Activated CD4-positive, alpha-beta T cell treated with anti-CD3 and anti-CD28 coated beads, Interleukin-2, amount 10 ng/mL, durations not matched to agents 7 days and 5 days (primary cell): ENCODE measurements around the gene CA12. TPM values are rescaled to one million over a fixed set of nuclear protein-coding genes. Genes with fewer than 3 reads are reported as not detected.

Experiments used
- CTCF ChIA-PET: fragments of 350-600 bp; sonication (Branson Sonifier 250); formaldehyde crosslinking; loops from one replicate; lab custom pipeline; 2021; ENCODE audit warnings: antibody characterized with exemption; lab: Charles Lee
- POLR2A ChIA-PET: fragments of 350-600 bp; sonication (Branson Sonifier 250); formaldehyde crosslinking; loops from one replicate; lab custom pipeline; 2021; ENCODE audit warnings: antibody characterized with exemption; lab: Charles Lee
- DNase-seq: peaks from one replicate; pipeline ENCODE4 v3.0.0-alpha.2; 2020
- H3K27ac Mint-ChIP-seq: one replicate; pipeline ENCODE4 v1.8.0; 2021; ENCODE audit warnings: mild to moderate bottlenecking, moderate library complexity, mixed read lengths
- H3K27me3 Mint-ChIP-seq: one replicate; pipeline ENCODE4 v1.8.0; 2021; ENCODE audit warnings: mixed read lengths
- H3K36me3 Mint-ChIP-seq: one replicate; pipeline ENCODE4 v1.8.0; 2021; ENCODE audit warnings: low read depth, mixed read lengths
- H3K4me1 Mint-ChIP-seq: one replicate; pipeline ENCODE4 v1.8.0; 2021; ENCODE audit warnings: mixed read lengths
- H3K4me3 Mint-ChIP-seq: one replicate; pipeline ENCODE4 v1.8.0; 2021; ENCODE audit warnings: mild to moderate bottlenecking, moderate library complexity, mixed read lengths
- H3K9me3 Mint-ChIP-seq: one replicate; pipeline ENCODE4 v1.8.0; 2021; ENCODE audit warnings: mixed read lengths
- total RNA-seq, 2 experiments: library from RNA; stranded (reverse); gene quantifications; one replicate each; pipeline ENCODE4 v1.2.3, GENCODE V29; 2021

CA12 gene
- total RNA-seq, 2 experiments from 2014 or later = not detected

GRCh38 chr15:63319065-63319464 is 62.6 kb downstream of the CA12 start:
- no peak for DNase-seq
- H3K27me3 Mint-ChIP-seq = no peaks in the 10 kb centered on the region
- no peaks in the 10 kb centered on the region for H3K36me3 Mint-ChIP-seq
- H3K4me3 Mint-ChIP-seq = no peak overlapping the region
- H3K9me3 Mint-ChIP-seq = no peaks in the 10 kb centered on the region
- H3K4me1 Mint-ChIP-seq = no peaks in the 10 kb centered on the region
- ChIA-PET CTCF (no interaction called here), POLR2A (no interaction called here)
- H3K27ac Mint-ChIP-seq = no peak overlapping the region

GRCh38 chr15:63318344-63318743 is 63.3 kb downstream of the CA12 start:
- Mint-ChIP-seq H3K4me3 (no peak overlapping the region), H3K36me3 (no peaks in the 10 kb centered on the region), H3K4me1 (no peaks in the 10 kb centered on the region), H3K27ac (no peak overlapping the region), H3K9me3 (no peaks in the 10 kb centered on the region), H3K27me3 (peaks cover 3% of the 10 kb centered on the region)
- CTCF ChIA-PET = no interaction called here
- DNase-seq = no peak
- POLR2A ChIA-PET = no interaction called here

- H3K27me3 Mint-ChIP-seq = peaks cover 6% of the 10 kb centered on the region
- no peaks in the 10 kb centered on the region for H3K4me1 Mint-ChIP-seq
- DNase-seq = no peak
- CTCF ChIA-PET = no interaction called here
- POLR2A ChIA-PET = no interaction called here
- no peak overlapping the region for H3K27ac Mint-ChIP-seq
- H3K4me3 Mint-ChIP-seq = no peak overlapping the region
- H3K9me3 Mint-ChIP-seq = no peaks in the 10 kb centered on the region
- no peaks in the 10 kb centered on the region for H3K36me3 Mint-ChIP-seq
Observed at GRCh38 chr15:63314409-63314808, 67.2 kb downstream of the CA12 start.

- CTCF ChIA-PET = no interaction called here
- Mint-ChIP-seq H3K27ac (no peak overlapping the region), H3K27me3 (peaks cover 6% of the 10 kb centered on the region), H3K36me3 (no peaks in the 10 kb centered on the region), H3K4me3 (no peak overlapping the region), H3K4me1 (no peaks in the 10 kb centered on the region), H3K9me3 (no peaks in the 10 kb centered on the region)
- POLR2A ChIA-PET = no interaction called here
- DNase-seq = no peak
Observed at GRCh38 chr15:63313825-63314224, 67.8 kb downstream of the CA12 start.

GRCh38 chr15:63312286-63312685 is 69.4 kb downstream of the CA12 start:
- Mint-ChIP-seq H3K9me3 (no peaks in the 10 kb centered on the region), H3K4me1 (no peaks in the 10 kb centered on the region), H3K27ac (no peak overlapping the region), H3K36me3 (no peaks in the 10 kb centered on the region), H3K4me3 (no peak overlapping the region), H3K27me3 (peaks cover 6% of the 10 kb centered on the region)
- DNase-seq = no peak
- ChIA-PET POLR2A (no interaction called here), CTCF (interaction anchor here (1.2 kb wide), 1 partner anchor 61 kb away, joined by 3 read pairs; no protein-coding TSS in a partner anchor)

- H3K4me1 Mint-ChIP-seq = no peaks in the 10 kb centered on the region
- ChIA-PET POLR2A (no interaction called here), CTCF (no interaction called here)
- DNase-seq = no peak
- no peak overlapping the region for H3K4me3 Mint-ChIP-seq
- no peaks in the 10 kb centered on the region for H3K9me3 Mint-ChIP-seq
- no peak overlapping the region for H3K27ac Mint-ChIP-seq
- peaks cover 6% of the 10 kb centered on the region for H3K27me3 Mint-ChIP-seq
- no peaks in the 10 kb centered on the region for H3K36me3 Mint-ChIP-seq
Observed at GRCh38 chr15:63310646-63311045, 71.0 kb downstream of the CA12 start.

- no peak for DNase-seq
- H3K9me3 Mint-ChIP-seq = no peaks in the 10 kb centered on the region
- no peaks in the 10 kb centered on the region for H3K36me3 Mint-ChIP-seq
- H3K27me3 Mint-ChIP-seq = peaks cover 5% of the 10 kb centered on the region
- no peak overlapping the region for H3K27ac Mint-ChIP-seq
- no peak overlapping the region for H3K4me3 Mint-ChIP-seq
- no peaks in the 10 kb centered on the region for H3K4me1 Mint-ChIP-seq
- ChIA-PET CTCF (no interaction called here), POLR2A (no interaction called here)
Observed at GRCh38 chr15:63308947-63309346, 72.7 kb downstream of the CA12 start.

- Mint-ChIP-seq H3K27ac (no peak overlapping the region), H3K36me3 (no peaks in the 10 kb centered on the region), H3K4me1 (no peaks in the 10 kb centered on the region), H3K9me3 (no peaks in the 10 kb centered on the region), H3K4me3 (no peak overlapping the region), H3K27me3 (peaks cover 3% of the 10 kb centered on the region)
- no peak for DNase-seq
- CTCF ChIA-PET = interaction anchor here (1.1 kb wide), 1 partner anchor 10 kb away, joined by 3 read pairs; no protein-coding TSS in a partner anchor
- POLR2A ChIA-PET = no interaction called here
Observed at GRCh38 chr15:63308491-63308890, 73.2 kb downstream of the CA12 start.

- POLR2A ChIA-PET = no interaction called here
Observed at GRCh38 chr15:63306492-63307073, 75.1 kb downstream of the CA12 start.

GRCh38 chr15:63305260-63305659 is 76.4 kb downstream of the CA12 start:
- Mint-ChIP-seq H3K9me3 (no peaks in the 10 kb centered on the region), H3K27ac (no peak overlapping the region), H3K4me3 (no peak overlapping the region)

More at GRCh38 chr15:63306492-63307073, 75.1 kb downstream of the CA12 start:
- H3K9me3 Mint-ChIP-seq = no peaks in the 10 kb centered on the region
- H3K36me3 Mint-ChIP-seq = peaks cover 2% of the 10 kb centered on the region
- CTCF ChIA-PET = interaction anchor here (0.7 to 1.5 kb wide), 2 partner anchors 9 to 17 kb away, joined by 3 to 4 read pairs; no protein-coding TSS in a partner anchor
- no peak overlapping the region for H3K4me3 Mint-ChIP-seq
- H3K27me3 Mint-ChIP-seq = peaks cover 3% of the 10 kb centered on the region
- H3K4me1 Mint-ChIP-seq = no peaks in the 10 kb centered on the region
- no peak for DNase-seq
- H3K27ac Mint-ChIP-seq = no peak overlapping the region

GRCh38 chr15:63301088-63301487 is 80.6 kb downstream of the CA12 start:
- Mint-ChIP-seq H3K9me3 (no peaks in the 10 kb centered on the region), H3K27ac (no peak overlapping the region), H3K4me3 (no peak overlapping the region), H3K36me3 (peaks cover 4% of the 10 kb centered on the region), H3K27me3 (no peaks in the 10 kb centered on the region), H3K4me1 (peaks cover 2% of the 10 kb centered on the region)
- POLR2A ChIA-PET = no interaction called here
- no peak for DNase-seq
- CTCF ChIA-PET = no interaction called here

More at GRCh38 chr15:63305260-63305659, 76.4 kb downstream of the CA12 start:
- no peaks in the 10 kb centered on the region for H3K4me1 Mint-ChIP-seq
- ChIA-PET POLR2A (no interaction called here), CTCF (no interaction called here)
- DNase-seq = no peak
- H3K36me3 Mint-ChIP-seq = peaks cover 2% of the 10 kb centered on the region
- no peaks in the 10 kb centered on the region for H3K27me3 Mint-ChIP-seq

- Mint-ChIP-seq H3K27ac (no peak overlapping the region), H3K4me1 (peaks cover 2% of the 10 kb centered on the region), H3K4me3 (no peak overlapping the region), H3K27me3 (no peaks in the 10 kb centered on the region), H3K36me3 (peaks cover 4% of the 10 kb centered on the region), H3K9me3 (no peaks in the 10 kb centered on the region)
- ChIA-PET POLR2A (no interaction called here), CTCF (interaction anchor here (1.5 kb wide), 1 partner anchor 11 kb away, joined by 5 read pairs; no protein-coding TSS in a partner anchor)
- no peak for DNase-seq
Observed at GRCh38 chr15:63299943-63300575, 81.6 kb downstream of the CA12 start.

GRCh38 chr15:63296195-63296594 is 85.5 kb downstream of the CA12 start:
- peaks cover 2% of the 10 kb centered on the region for H3K36me3 Mint-ChIP-seq
- ChIA-PET POLR2A (no interaction called here), CTCF (interaction anchor here (0.6 to 1.7 kb wide), 2 partner anchors 29 to 107 kb away, joined by 3 to 4 read pairs; no protein-coding TSS in a partner anchor)
- DNase-seq = no peak
- no peaks in the 10 kb centered on the region for H3K9me3 Mint-ChIP-seq
- H3K4me1 Mint-ChIP-seq = peaks cover 2% of the 10 kb centered on the region
- H3K27me3 Mint-ChIP-seq = no peaks in the 10 kb centered on the region
- H3K4me3 Mint-ChIP-seq = no peak overlapping the region
- H3K27ac Mint-ChIP-seq = no peak overlapping the region
